HUES48 (cell line): Measurements from ENCODE around the gene CXCR6.
"Not testable (repeated sequence)": the region's sequence is repeated elsewhere in the genome, so short reads cannot be mapped to it uniquely, and the experiment has no call there.

Experiments
- H3K27ac ChIP-seq: one replicate; pipeline ENCODE4 v1.7.0; 2013; ENCODE audit warnings: low read depth, low read length, inconsistent platforms
- H3K27me3 ChIP-seq: 2 replicates; pipeline ENCODE4 v1.6.1; 2013; ENCODE audit warnings: mild to moderate bottlenecking, low read length; ENCODE audit not compliant: control insufficient read depth, insufficient read depth
- H3K36me3 ChIP-seq: 2 replicates; pipeline ENCODE4 v1.6.1; 2013; ENCODE audit warnings: low read length; ENCODE audit not compliant: control insufficient read depth, insufficient read depth
- H3K4me1 ChIP-seq: 2 replicates; pipeline ENCODE4 v1.6.1; 2013; ENCODE audit warnings: mild to moderate bottlenecking, low read length; ENCODE audit not compliant: control insufficient read depth, insufficient read depth
- H3K4me3 ChIP-seq: 2 replicates; pipeline ENCODE4 v1.5.1; 2013; ENCODE audit warnings: mild to moderate bottlenecking, low read depth, low read length
- H3K9ac ChIP-seq: 2 replicates; pipeline ENCODE4 v1.6.1; 2013; ENCODE audit warnings: mild to moderate bottlenecking, low read depth, low read length, moderate library complexity
- H3K9me3 ChIP-seq: 2 replicates; pipeline ENCODE4 v1.6.1; 2013; ENCODE audit warnings: low read length; ENCODE audit not compliant: control insufficient read depth, insufficient read depth

CXCR6 gene

GRCh38 chr3:45991341-45991740 lies 48.1 kb downstream of the CXCR6 start:
- no peak overlapping the region for H3K9ac ChIP-seq
- peaks cover 35% of the 10 kb centered on the region for H3K4me1 ChIP-seq
- no peaks in the 10 kb centered on the region for H3K9me3 ChIP-seq
- H3K36me3 ChIP-seq, result no peaks in the 10 kb centered on the region
- no peak overlapping the region for H3K4me3 ChIP-seq
- peaks cover 4% of the 10 kb centered on the region; the same call in 1 of the 2 replicates for H3K27me3 ChIP-seq
- no peak overlapping the region for H3K27ac ChIP-seq

- Histone ChIP-seq H3K9ac (no peak overlapping the region), H3K9me3 (no peaks in the 10 kb centered on the region), H3K4me1 (peaks cover 35% of the 10 kb centered on the region), H3K27ac (no peak overlapping the region), H3K36me3 (no peaks in the 10 kb centered on the region), H3K27me3 (peaks cover 8% of the 10 kb centered on the region; the same call in 1 of the 2 replicates), H3K4me3 (no peak overlapping the region)
Observed at GRCh38 chr3:45992133-45992729, 49.0 kb downstream of the CXCR6 start.

- peaks cover 35% of the 10 kb centered on the region for H3K4me1 ChIP-seq
- peaks cover 8% of the 10 kb centered on the region; the same call in 1 of the 2 replicates for H3K27me3 ChIP-seq
- H3K4me3 ChIP-seq, result no peak overlapping the region
- H3K36me3 ChIP-seq, result no peaks in the 10 kb centered on the region
- H3K9me3 ChIP-seq, result no peaks in the 10 kb centered on the region
- H3K27ac ChIP-seq, result no peak overlapping the region
- H3K9ac ChIP-seq, result no peak overlapping the region
Observed at GRCh38 chr3:45992821-45993221, 49.6 kb downstream of the CXCR6 start.

GRCh38 chr3:45993421-45994027 lies 50.3 kb downstream of the CXCR6 start:
- H3K27me3 ChIP-seq, result peaks cover 8% of the 10 kb centered on the region; the same call in 1 of the 2 replicates
- H3K9me3 ChIP-seq, result no peaks in the 10 kb centered on the region
- no peak overlapping the region for H3K27ac ChIP-seq
- H3K36me3 ChIP-seq, result no peaks in the 10 kb centered on the region
- peaks cover 35% of the 10 kb centered on the region for H3K4me1 ChIP-seq
- H3K9ac ChIP-seq, result no peak overlapping the region
- no peak overlapping the region for H3K4me3 ChIP-seq

- peak overlapping the region; percentile 89 for H3K9ac ChIP-seq
Observed at GRCh38 chr3:45994419-45995235, 51.4 kb downstream of the CXCR6 start.

GRCh38 chr3:45995236-45996192 lies 52.2 kb downstream of the CXCR6 start, which contains the start of gene FYCO1:
Gene FYCO1 (minus strand): TSS chr3:45995824. CDS start chr3:45984910, 10,914 bp downstream.
- Histone ChIP-seq H3K9me3 (no peaks in the 10 kb centered on the region), H3K4me1 (peaks cover 35% of the 10 kb centered on the region), H3K27me3 (peaks cover 8% of the 10 kb centered on the region; the same call in 1 of the 2 replicates), H3K36me3 (no peaks in the 10 kb centered on the region), H3K9ac (peak within 1 kb of the TSS; percentile 89), H3K4me3 (peak within 1 kb of the TSS; percentile 99), H3K27ac (peak within 1 kb of the TSS; percentile 42)

More at GRCh38 chr3:45994419-45995235, 51.4 kb downstream of the CXCR6 start:
- H3K4me3 ChIP-seq, result peak overlapping the region; percentile 99
- peaks cover 35% of the 10 kb centered on the region for H3K4me1 ChIP-seq
- H3K9me3 ChIP-seq, result no peaks in the 10 kb centered on the region
- H3K27me3 ChIP-seq, result peaks cover 8% of the 10 kb centered on the region; the same call in 1 of the 2 replicates
- H3K27ac ChIP-seq, result peak overlapping the region; percentile 42
- H3K36me3 ChIP-seq, result no peaks in the 10 kb centered on the region

GRCh38 chr3:45997499-45997898 lies 54.2 kb downstream of the CXCR6 start:
- H3K4me3 ChIP-seq, H3K27ac ChIP-seq, H3K36me3 ChIP-seq, H3K9me3 ChIP-seq, H3K27me3 ChIP-seq, H3K9ac ChIP-seq: not testable (repeated sequence)
- H3K4me1 ChIP-seq, result peaks cover 27% of the 10 kb centered on the region

- Histone ChIP-seq H3K4me3 (no peak overlapping the region), H3K27me3 (peaks cover 8% of the 10 kb centered on the region; the same call in 1 of the 2 replicates), H3K9ac (no peak overlapping the region), H3K4me1 (peaks cover 22% of the 10 kb centered on the region), H3K27ac (no peak overlapping the region), H3K9me3 (no peaks in the 10 kb centered on the region), H3K36me3 (no peaks in the 10 kb centered on the region)
Observed at GRCh38 chr3:45997942-45998341, 54.7 kb downstream of the CXCR6 start.
